ENCODE measurements around the gene ADAMTS6. TPM values are rescaled to one million over a fixed set of nuclear protein-coding genes. Genes with fewer than 3 reads are reported as not detected.

ADAMTS6 gene
- total and polyA plus RNA-seq, 2 experiments from 2014 or later = 0.78 to 2.0 TPM

DNA sequence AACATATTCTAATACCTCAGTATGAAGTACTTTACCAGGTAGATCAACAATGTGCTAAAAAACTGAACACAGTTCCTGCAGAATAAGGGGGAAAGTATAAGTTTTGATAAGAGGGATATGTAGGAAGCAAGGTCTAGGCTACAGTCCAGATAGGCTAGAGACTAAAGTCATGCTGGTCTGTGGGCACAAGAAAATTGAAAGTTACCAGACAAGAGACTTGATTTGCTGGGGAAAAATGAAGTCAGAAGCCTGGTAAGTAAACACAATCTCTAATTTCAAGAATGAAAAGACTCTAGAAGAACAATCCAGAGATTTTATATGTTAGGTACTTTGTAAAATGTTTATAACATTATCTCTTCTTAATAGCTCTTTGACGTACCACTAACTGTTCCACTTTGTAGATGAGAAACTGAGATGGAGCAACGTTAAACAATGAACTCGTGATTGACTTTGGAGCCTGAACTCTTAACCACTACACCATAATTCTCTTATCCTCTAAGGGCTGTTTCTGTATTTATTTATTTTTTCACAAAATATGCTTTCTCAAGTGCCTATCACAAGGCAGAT is 19.5 kb downstream of the ADAMTS6 start (continued):
- TF ChIP-seq, protein P1, sequence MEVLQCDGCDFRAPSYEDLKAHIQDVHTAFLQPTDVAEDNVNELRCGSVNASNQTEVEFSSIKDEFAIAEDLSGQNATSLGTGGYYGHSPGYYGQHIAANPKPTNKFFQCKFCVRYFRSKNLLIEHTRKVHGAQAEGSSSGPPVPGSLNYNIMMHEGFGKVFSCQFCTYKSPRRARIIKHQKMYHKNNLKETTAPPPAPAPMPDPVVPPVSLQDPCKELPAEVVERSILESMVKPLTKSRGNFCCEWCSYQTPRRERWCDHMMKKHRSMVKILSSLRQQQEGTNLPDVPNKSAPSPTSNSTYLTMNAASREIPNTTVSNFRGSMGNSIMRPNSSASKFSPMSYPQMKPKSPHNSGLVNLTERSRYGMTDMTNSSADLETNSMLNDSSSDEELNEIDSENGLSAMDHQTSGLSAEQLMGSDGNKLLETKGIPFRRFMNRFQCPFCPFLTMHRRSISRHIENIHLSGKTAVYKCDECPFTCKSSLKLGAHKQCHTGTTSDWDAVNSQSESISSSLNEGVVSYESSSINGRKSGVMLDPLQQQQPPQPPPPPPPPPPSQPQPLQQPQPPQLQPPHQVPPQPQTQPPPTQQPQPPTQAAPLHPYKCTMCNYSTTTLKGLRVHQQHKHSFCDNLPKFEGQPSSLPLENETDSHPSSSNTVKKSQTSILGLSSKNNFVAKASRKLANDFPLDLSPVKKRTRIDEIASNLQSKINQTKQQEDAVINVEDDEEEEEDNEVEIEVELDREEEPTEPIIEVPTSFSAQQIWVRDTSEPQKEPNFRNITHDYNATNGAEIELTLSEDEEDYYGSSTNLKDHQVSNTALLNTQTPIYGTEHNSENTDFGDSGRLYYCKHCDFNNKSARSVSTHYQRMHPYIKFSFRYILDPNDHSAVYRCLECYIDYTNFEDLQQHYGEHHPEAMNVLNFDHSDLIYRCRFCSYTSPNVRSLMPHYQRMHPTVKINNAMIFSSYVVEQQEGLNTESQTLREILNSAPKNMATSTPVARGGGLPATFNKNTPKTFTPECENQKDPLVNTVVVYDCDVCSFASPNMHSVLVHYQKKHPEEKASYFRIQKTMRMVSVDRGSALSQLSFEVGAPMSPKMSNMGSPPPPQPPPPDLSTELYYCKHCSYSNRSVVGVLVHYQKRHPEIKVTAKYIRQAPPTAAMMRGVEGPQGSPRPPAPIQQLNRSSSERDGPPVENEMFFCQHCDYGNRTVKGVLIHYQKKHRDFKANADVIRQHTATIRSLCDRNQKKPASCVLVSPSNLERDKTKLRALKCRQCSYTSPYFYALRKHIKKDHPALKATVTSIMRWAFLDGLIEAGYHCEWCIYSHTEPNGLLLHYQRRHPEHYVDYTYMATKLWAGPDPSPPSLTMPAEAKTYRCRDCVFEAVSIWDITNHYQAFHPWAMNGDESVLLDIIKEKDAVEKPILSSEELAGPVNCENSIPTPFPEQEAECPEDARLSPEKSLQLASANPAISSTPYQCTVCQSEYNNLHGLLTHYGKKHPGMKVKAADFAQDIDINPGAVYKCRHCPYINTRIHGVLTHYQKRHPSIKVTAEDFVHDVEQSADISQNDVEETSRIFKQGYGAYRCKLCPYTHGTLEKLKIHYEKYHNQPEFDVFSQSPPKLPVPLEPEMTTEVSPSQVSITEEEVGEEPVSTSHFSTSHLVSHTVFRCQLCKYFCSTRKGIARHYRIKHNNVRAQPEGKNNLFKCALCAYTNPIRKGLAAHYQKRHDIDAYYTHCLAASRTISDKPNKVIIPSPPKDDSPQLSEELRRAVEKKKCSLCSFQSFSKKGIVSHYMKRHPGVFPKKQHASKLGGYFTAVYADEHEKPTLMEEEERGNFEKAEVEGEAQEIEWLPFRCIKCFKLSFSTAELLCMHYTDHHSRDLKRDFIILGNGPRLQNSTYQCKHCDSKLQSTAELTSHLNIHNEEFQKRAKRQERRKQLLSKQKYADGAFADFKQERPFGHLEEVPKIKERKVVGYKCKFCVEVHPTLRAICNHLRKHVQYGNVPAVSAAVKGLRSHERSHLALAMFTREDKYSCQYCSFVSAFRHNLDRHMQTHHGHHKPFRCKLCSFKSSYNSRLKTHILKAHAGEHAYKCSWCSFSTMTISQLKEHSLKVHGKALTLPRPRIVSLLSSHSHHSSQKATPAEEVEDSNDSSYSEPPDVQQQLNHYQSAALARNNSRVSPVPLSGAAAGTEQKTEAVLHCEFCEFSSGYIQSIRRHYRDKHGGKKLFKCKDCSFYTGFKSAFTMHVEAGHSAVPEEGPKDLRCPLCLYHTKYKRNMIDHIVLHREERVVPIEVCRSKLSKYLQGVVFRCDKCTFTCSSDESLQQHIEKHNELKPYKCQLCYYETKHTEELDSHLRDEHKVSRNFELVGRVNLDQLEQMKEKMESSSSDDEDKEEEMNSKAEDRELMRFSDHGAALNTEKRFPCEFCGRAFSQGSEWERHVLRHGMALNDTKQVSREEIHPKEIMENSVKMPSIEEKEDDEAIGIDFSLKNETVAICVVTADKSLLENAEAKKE (CRISPR knock-in tag; IDR thresholded peaks at IDR 0.05) = no peak
- TF ChIP-seq EZH2phosphoT487 (IDR thresholded peaks at IDR 0.05; ENCODE audit: unreplicated experiment) (no peak), CREB1 (CRISPR knock-in tag; IDR thresholded peaks at IDR 0.05; ENCODE audit: low read depth) (no peak), NANOG (IDR thresholded peaks at IDR 0.05; ENCODE audit: borderline replicate concordance) (no peak), POLR2AphosphoS5 (IDR thresholded peaks at IDR 0.05; ENCODE audit: low read depth) (no peak), EZH2 (IDR thresholded peaks at IDR 0.05; ENCODE audit: low read depth, unreplicated experiment) (no peak)

DNA sequence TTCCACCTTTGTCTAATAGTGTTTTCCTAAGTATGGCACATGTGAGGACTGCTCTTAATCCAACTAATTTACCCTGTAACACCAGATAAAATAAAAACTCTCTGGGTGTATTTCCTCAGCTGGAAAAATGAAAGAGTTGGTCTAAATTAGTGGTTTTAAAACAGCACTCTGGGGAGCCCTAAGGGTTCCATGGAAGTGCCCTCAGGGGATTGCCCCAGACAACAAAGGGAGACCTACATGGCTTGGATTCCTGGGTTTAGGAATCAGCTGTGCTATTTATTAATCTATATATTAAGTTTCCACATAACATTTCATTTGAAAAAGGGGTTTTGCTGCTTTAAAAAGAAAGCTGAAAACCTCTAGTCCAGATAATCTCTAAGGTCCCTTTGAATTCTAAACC is 20.2 kb downstream of the ADAMTS6 start:
- no peaks in the 10 kb centered on the region for H3K27me3 Mint-ChIP-seq (ENCODE audit: insufficient read depth, low read depth, poor library complexity)
- Histone ChIP-seq H3K79me2 (replicated peaks; ENCODE audit: insufficient read depth) (no peaks in the 10 kb centered on the region), H3K4me2 (no peak overlapping the region), H3K9me2 (ENCODE audit: insufficient read depth) (no peaks in the 10 kb centered on the region), H4K20me1 (replicated peaks; ENCODE audit: insufficient read depth) (no peaks in the 10 kb centered on the region), H3K4me3 (no peak overlapping the region), H3K36me3 (ENCODE audit: insufficient read depth) (no peaks in the 10 kb centered on the region), H2AFZ (no peak overlapping the region), H3F3A (replicated peaks; ENCODE audit: low read depth) (no peaks in the 10 kb centered on the region), H3K27me3 (ENCODE audit: insufficient read depth) (no peaks in the 10 kb centered on the region), H3K27ac (ENCODE audit: low read depth) (no peak overlapping the region), H3K4me1 (ENCODE audit: insufficient read depth) (no peaks in the 10 kb centered on the region)
- H3K36me3 Mint-ChIP-seq (ENCODE audit: low read depth) = no peaks in the 10 kb centered on the region
- no peaks in the 10 kb centered on the region for H3K4me1 Mint-ChIP-seq
- H3K4me3 Mint-ChIP-seq = no peak overlapping the region
- H3K9me3 Mint-ChIP-seq = no peaks in the 10 kb centered on the region
- ATAC-seq (no peak; the same call in 2 of the 3 replicates), DNase-seq (ENCODE audit: low spot score) (no peak)
- H3K27ac Mint-ChIP-seq = no peak overlapping the region
- no peak for TF ChIP-seq ZNF114 (CRISPR knock-in tag; IDR thresholded peaks at IDR 0.05)
- TF ChIP-seq CREB1 (CRISPR knock-in tag; IDR thresholded peaks at IDR 0.05; ENCODE audit: low read depth) = no peak
- no peak for TF ChIP-seq ZNF331 (CRISPR knock-in tag; IDR thresholded peaks at IDR 0.05; ENCODE audit: low read depth)
- TF ChIP-seq, protein P2, sequence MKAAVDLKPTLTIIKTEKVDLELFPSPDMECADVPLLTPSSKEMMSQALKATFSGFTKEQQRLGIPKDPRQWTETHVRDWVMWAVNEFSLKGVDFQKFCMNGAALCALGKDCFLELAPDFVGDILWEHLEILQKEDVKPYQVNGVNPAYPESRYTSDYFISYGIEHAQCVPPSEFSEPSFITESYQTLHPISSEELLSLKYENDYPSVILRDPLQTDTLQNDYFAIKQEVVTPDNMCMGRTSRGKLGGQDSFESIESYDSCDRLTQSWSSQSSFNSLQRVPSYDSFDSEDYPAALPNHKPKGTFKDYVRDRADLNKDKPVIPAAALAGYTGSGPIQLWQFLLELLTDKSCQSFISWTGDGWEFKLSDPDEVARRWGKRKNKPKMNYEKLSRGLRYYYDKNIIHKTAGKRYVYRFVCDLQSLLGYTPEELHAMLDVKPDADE (IDR thresholded peaks at IDR 0.05) = no peak
- TF ChIP-seq, protein P3, sequence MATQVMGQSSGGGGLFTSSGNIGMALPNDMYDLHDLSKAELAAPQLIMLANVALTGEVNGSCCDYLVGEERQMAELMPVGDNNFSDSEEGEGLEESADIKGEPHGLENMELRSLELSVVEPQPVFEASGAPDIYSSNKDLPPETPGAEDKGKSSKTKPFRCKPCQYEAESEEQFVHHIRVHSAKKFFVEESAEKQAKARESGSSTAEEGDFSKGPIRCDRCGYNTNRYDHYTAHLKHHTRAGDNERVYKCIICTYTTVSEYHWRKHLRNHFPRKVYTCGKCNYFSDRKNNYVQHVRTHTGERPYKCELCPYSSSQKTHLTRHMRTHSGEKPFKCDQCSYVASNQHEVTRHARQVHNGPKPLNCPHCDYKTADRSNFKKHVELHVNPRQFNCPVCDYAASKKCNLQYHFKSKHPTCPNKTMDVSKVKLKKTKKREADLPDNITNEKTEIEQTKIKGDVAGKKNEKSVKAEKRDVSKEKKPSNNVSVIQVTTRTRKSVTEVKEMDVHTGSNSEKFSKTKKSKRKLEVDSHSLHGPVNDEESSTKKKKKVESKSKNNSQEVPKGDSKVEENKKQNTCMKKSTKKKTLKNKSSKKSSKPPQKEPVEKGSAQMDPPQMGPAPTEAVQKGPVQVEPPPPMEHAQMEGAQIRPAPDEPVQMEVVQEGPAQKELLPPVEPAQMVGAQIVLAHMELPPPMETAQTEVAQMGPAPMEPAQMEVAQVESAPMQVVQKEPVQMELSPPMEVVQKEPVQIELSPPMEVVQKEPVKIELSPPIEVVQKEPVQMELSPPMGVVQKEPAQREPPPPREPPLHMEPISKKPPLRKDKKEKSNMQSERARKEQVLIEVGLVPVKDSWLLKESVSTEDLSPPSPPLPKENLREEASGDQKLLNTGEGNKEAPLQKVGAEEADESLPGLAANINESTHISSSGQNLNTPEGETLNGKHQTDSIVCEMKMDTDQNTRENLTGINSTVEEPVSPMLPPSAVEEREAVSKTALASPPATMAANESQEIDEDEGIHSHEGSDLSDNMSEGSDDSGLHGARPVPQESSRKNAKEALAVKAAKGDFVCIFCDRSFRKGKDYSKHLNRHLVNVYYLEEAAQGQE (IDR thresholded peaks at IDR 0.05; ENCODE audit: unreplicated experiment) = no peak
- TF ChIP-seq NANOG (IDR thresholded peaks at IDR 0.05; ENCODE audit: borderline replicate concordance) = no peak
- no peak for TF ChIP-seq JUNB (IDR thresholded peaks at IDR 0.05; ENCODE audit: unreplicated experiment)
- no peak for TF ChIP-seq STAT1 (IDR thresholded peaks at IDR 0.05; ENCODE audit: unreplicated experiment)
- TF ChIP-seq EZH2 (IDR thresholded peaks at IDR 0.05; ENCODE audit: low read depth, unreplicated experiment) = no peak
- TF ChIP-seq POLR2AphosphoS5 (IDR thresholded peaks at IDR 0.05; ENCODE audit: low read depth) = no peak
- TF ChIP-seq, protein P4, sequence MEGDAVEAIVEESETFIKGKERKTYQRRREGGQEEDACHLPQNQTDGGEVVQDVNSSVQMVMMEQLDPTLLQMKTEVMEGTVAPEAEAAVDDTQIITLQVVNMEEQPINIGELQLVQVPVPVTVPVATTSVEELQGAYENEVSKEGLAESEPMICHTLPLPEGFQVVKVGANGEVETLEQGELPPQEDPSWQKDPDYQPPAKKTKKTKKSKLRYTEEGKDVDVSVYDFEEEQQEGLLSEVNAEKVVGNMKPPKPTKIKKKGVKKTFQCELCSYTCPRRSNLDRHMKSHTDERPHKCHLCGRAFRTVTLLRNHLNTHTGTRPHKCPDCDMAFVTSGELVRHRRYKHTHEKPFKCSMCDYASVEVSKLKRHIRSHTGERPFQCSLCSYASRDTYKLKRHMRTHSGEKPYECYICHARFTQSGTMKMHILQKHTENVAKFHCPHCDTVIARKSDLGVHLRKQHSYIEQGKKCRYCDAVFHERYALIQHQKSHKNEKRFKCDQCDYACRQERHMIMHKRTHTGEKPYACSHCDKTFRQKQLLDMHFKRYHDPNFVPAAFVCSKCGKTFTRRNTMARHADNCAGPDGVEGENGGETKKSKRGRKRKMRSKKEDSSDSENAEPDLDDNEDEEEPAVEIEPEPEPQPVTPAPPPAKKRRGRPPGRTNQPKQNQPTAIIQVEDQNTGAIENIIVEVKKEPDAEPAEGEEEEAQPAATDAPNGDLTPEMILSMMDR (conservative IDR thresholded peaks at IDR 0.05; ENCODE audit: low read depth in 2 of 2) = no peak

All from GM23338 (cell line).